Measurements from ENCODE around the gene ACSM4. TPM values are rescaled to one million over a fixed set of nuclear protein-coding genes. Genes with fewer than 3 reads are reported as not detected.

The ACSM4 gene
- total and polyA plus RNA-seq, 2 donors (not counting 1 experiment from before 2014, with no cell fraction given) = not detected

- H3K4me2 ChIP-seq (ENCODE audit: extremely low read depth, insufficient read depth, low read length) = no peak overlapping the region
- no peaks in the 10 kb centered on the region for H3K4me1 ChIP-seq (ENCODE audit: control insufficient read depth, extremely low read depth, insufficient read depth, low read length)
- no peak overlapping the region for H3K9ac ChIP-seq (ENCODE audit: insufficient read depth, low read length)
- no peak for DNase-seq (ENCODE audit: low read depth in 2 of 2)
- H3K27ac ChIP-seq (ENCODE audit: insufficient read depth, low read length) = no peak overlapping the region
- H3K79me2 ChIP-seq (ENCODE audit: control insufficient read depth, insufficient read depth, low read length) = no peaks in the 10 kb centered on the region
- no peak overlapping the region for H3K4me3 ChIP-seq (replicated peaks in 1 of 4; ENCODE audit: control extremely low read depth in 1 of 4, insufficient read depth in 1 of 4, low read depth in 3 of 4, low read length in 4 of 4)
- no peaks in the 10 kb centered on the region for H3K36me3 ChIP-seq (ENCODE audit: control insufficient read depth, insufficient read depth, low read length)
- TF ChIP-seq EZH2 (IDR thresholded peaks at IDR 0.05; ENCODE audit: low read length, missing control alignments) = no peak
- no peak for TF ChIP-seq CTCF (conservative IDR thresholded peaks at IDR 0.05 in 1 of 2, IDR thresholded peaks at IDR 0.05 in 1 of 2; ENCODE audit: low read depth in 1 of 2, low read length in 2 of 2)
- H3K9me3 ChIP-seq (ENCODE audit: control insufficient read depth, insufficient read depth, low read depth, low read length) = no peaks in the 10 kb centered on the region
- no peaks in the 10 kb centered on the region for H4K20me1 ChIP-seq (ENCODE audit: control insufficient read depth, extremely low read depth, insufficient read depth, low read length)
- no peak overlapping the region for H2AFZ ChIP-seq (ENCODE audit: low read length)
- H3K27me3 ChIP-seq (ENCODE audit: control insufficient read depth, insufficient read depth, low read length) = no peaks in the 10 kb centered on the region
Measured at GRCh38 chr12:7304456-7304855, 584 bp downstream of the ACSM4 start.

- Histone ChIP-seq H3K4me3 (replicated peaks in 1 of 4; ENCODE audit: control extremely low read depth in 1 of 4, insufficient read depth in 1 of 4, low read depth in 3 of 4, low read length in 4 of 4) (no peak overlapping the region), H3K9ac (ENCODE audit: insufficient read depth, low read length) (no peak overlapping the region), H4K20me1 (ENCODE audit: control insufficient read depth, extremely low read depth, insufficient read depth, low read length) (no peaks in the 10 kb centered on the region), H3K79me2 (ENCODE audit: control insufficient read depth, insufficient read depth, low read length) (no peaks in the 10 kb centered on the region), H3K4me2 (ENCODE audit: extremely low read depth, insufficient read depth, low read length) (no peak overlapping the region), H3K36me3 (ENCODE audit: control insufficient read depth, insufficient read depth, low read length) (no peaks in the 10 kb centered on the region), H3K9me3 (ENCODE audit: control insufficient read depth, insufficient read depth, low read depth, low read length) (no peaks in the 10 kb centered on the region), H3K4me1 (ENCODE audit: control insufficient read depth, extremely low read depth, insufficient read depth, low read length) (no peaks in the 10 kb centered on the region), H3K27me3 (ENCODE audit: control insufficient read depth, insufficient read depth, low read length) (no peaks in the 10 kb centered on the region), H3K27ac (ENCODE audit: insufficient read depth, low read length) (no peak overlapping the region), H2AFZ (ENCODE audit: low read length) (no peak overlapping the region)
- no peak for TF ChIP-seq EZH2 (IDR thresholded peaks at IDR 0.05; ENCODE audit: low read length, missing control alignments)
- TF ChIP-seq CTCF (conservative IDR thresholded peaks at IDR 0.05 in 1 of 2, IDR thresholded peaks at IDR 0.05 in 1 of 2; ENCODE audit: low read depth in 1 of 2, low read length in 2 of 2) = no peak
- DNase-seq (ENCODE audit: low read depth in 2 of 2) = no peak
Measured at GRCh38 chr12:7310070-7310469, 6.2 kb downstream of the ACSM4 start.

- no peaks in the 10 kb centered on the region for H4K20me1 ChIP-seq (ENCODE audit: control insufficient read depth, extremely low read depth, insufficient read depth, low read length)
- TF ChIP-seq EZH2 (IDR thresholded peaks at IDR 0.05; ENCODE audit: low read length, missing control alignments) (no peak), CTCF (conservative IDR thresholded peaks at IDR 0.05 in 1 of 2, IDR thresholded peaks at IDR 0.05 in 1 of 2; ENCODE audit: low read depth in 1 of 2, low read length in 2 of 2) (no peak)
Measured at GRCh38 chr12:7319930-7320329, 16.1 kb downstream of the ACSM4 start.

More at GRCh38 chr12:7319930-7320329, 16.1 kb downstream of the ACSM4 start:
- H3K9me3 ChIP-seq (ENCODE audit: control insufficient read depth, insufficient read depth, low read depth, low read length) = no peaks in the 10 kb centered on the region
- H3K4me3 ChIP-seq (replicated peaks in 1 of 4; ENCODE audit: control extremely low read depth in 1 of 4, insufficient read depth in 1 of 4, low read depth in 3 of 4, low read length in 4 of 4) = no peak overlapping the region
- H3K27me3 ChIP-seq (ENCODE audit: control insufficient read depth, insufficient read depth, low read length) = no peaks in the 10 kb centered on the region
- DNase-seq (ENCODE audit: low read depth in 2 of 2) = no peak
- H3K36me3 ChIP-seq (ENCODE audit: control insufficient read depth, insufficient read depth, low read length) = no peaks in the 10 kb centered on the region
- H3K9ac ChIP-seq (ENCODE audit: insufficient read depth, low read length) = no peak overlapping the region
- no peak overlapping the region for H3K4me2 ChIP-seq (ENCODE audit: extremely low read depth, insufficient read depth, low read length)
- no peaks in the 10 kb centered on the region for H3K4me1 ChIP-seq (ENCODE audit: control insufficient read depth, extremely low read depth, insufficient read depth, low read length)
- no peak overlapping the region for H3K27ac ChIP-seq (ENCODE audit: insufficient read depth, low read length)
- H2AFZ ChIP-seq (ENCODE audit: low read length) = no peak overlapping the region
- no peaks in the 10 kb centered on the region for H3K79me2 ChIP-seq (ENCODE audit: control insufficient read depth, insufficient read depth, low read length)
